Kasumi-1 (cell line): Measurements from ENCODE around the gene SPOPL.

Source experiments
- DNase-seq, 2 experiments: peaks; one replicate each; lab custom pipeline; 2025; lab: John Stamatoyannopoulos, UW

Gene SPOPL

GRCh38 chr2:138601458-138602165 is 100.0 kb downstream of the SPOPL start:
- no peak for DNase-seq

GRCh38 chr2:138602166-138602460 is 100.5 kb downstream of the SPOPL start:
- DNase-seq, result no peak

GRCh38 chr2:138607746-138608145 is 106.2 kb downstream of the SPOPL start:
- DNase-seq, result no peak

- DNase-seq, result no peak
Observed at GRCh38 chr2:138609446-138609845, 107.9 kb downstream of the SPOPL start.

- no peak for DNase-seq
Observed at GRCh38 chr2:138610201-138610953, 108.8 kb downstream of the SPOPL start.

- no peak for DNase-seq
Observed at GRCh38 chr2:138615257-138615656, 113.7 kb downstream of the SPOPL start.

GRCh38 chr2:138617026-138617425 is 115.5 kb downstream of the SPOPL start:
- no peak for DNase-seq

GRCh38 chr2:138618971-138619370 is 117.4 kb downstream of the SPOPL start:
- DNase-seq, result no peak

- DNase-seq, result no peak
Observed at GRCh38 chr2:138620431-138620830, 118.9 kb downstream of the SPOPL start.

GRCh38 chr2:138621139-138621538 is 119.6 kb downstream of the SPOPL start:
- DNase-seq, result no peak

GRCh38 chr2:138622613-138623012 is 121.0 kb downstream of the SPOPL start:
- peak; percentile 80 to 84 for DNase-seq
